LoVo (cell line): ENCODE data around the gene KTN1.

Source experiments
- DNase-seq: peaks from one replicate; pipeline ENCODE4 v3.0.0-alpha.2; 2016; ENCODE audit warnings: low spot score

Gene KTN1

DNA sequence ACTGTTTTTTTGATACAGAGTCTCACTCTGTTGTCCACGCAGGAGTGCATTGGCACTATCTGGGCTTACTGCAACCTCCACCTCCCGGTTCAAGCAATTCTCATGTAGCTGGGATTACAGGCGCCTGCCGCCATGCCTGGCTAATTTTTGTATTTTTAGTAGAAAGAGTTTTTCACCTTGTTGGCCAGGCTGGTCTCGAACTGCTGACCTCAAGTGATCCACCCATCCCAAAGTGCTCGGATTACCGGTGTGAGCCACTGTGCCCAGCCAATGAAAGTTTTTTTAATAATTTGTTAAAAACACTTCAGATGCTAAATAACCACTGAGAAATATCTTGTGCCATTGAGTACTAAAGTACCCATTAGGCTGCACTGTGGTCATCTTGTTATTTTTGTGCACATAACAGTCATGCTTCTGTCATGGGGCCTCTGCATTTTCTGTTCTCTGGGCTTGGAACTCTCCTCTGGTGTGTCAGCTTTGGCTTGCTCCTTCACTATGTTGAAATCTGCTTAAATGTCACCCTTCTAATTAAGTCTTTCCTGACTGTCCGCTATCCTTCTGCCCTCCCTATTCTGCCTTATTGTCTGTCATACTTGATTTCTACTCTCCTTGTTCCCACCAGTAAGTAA is 105.1 kb downstream of the KTN1 start:
- no peak for DNase-seq

- DNase-seq, result no peak
Observed at GRCh38 chr14:55686713-55687112, 106.7 kb downstream of the KTN1 start.

DNA sequence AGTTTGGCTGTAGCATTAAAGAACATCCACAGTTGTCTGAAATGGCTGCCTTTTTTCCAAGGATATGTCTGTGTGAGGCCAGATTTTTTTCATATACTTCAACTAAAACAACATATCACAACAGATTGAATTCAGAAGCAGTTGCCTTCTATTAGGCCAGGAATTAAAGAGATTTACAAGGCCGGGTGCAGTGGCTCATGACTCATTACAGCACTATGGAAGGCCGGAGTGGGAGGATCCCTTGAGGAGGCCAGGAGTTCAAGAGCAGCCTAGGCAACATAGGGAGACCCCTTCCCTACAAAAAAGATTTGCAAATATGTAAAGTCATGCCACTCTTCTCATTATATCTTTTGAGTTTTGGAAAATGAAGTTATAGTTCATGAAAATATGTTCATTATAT is 108.6 kb downstream of the KTN1 start:
- no peak for DNase-seq

DNA sequence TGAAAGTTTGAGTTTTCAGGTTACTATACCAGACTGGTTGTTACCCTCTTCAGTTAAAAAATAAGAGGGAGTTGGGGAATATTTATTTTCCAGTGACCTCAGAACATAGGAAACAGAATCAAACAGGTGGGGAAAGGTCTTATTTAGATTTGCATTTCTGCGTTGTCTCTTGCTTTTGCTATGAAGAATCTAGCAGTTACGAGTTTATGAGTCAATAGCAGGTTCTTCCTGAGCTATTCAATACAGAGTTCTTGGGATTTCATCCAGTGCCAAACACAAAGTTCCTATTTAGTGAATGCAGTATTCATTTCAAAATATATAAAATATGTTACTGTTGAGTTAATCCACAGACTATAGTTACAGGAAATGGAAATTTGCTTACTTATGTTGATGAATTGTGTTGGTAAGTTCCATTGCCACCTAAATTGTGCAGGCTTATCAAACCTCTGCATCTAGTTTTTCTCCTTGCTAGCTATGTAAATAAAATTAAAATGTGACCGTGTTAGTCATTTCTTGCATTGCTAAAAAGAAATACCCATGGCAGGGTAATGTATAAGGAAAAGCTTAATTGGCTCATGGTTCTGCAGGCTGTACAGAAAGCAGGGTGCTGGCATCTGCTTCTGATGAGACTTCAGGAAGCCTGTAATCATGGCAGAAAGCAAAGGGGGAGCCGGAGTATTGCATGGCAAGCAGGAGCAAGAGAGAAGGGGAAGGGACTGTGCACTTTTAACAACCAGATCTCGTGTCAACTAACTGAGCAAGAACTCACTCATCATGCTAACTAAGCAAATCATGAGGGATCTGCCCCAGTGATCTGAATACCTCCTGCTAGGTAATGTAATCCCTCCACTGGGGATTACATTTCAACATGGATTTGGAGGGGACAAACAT is 110.2 kb downstream of the KTN1 start:
- DNase-seq, result no peak

- no peak for DNase-seq
Observed at GRCh38 chr14:55691659-55692058, 111.7 kb downstream of the KTN1 start.

- DNase-seq, result no peak
Observed at GRCh38 chr14:55693904-55694303, 113.9 kb downstream of the KTN1 start.

- peak; percentile 28 for DNase-seq
Observed at GRCh38 chr14:55697414-55697861, 117.4 kb downstream of the KTN1 start.

- DNase-seq, result peak; percentile 34
Observed at GRCh38 chr14:55698051-55698450, 118.0 kb downstream of the KTN1 start.

DNA sequence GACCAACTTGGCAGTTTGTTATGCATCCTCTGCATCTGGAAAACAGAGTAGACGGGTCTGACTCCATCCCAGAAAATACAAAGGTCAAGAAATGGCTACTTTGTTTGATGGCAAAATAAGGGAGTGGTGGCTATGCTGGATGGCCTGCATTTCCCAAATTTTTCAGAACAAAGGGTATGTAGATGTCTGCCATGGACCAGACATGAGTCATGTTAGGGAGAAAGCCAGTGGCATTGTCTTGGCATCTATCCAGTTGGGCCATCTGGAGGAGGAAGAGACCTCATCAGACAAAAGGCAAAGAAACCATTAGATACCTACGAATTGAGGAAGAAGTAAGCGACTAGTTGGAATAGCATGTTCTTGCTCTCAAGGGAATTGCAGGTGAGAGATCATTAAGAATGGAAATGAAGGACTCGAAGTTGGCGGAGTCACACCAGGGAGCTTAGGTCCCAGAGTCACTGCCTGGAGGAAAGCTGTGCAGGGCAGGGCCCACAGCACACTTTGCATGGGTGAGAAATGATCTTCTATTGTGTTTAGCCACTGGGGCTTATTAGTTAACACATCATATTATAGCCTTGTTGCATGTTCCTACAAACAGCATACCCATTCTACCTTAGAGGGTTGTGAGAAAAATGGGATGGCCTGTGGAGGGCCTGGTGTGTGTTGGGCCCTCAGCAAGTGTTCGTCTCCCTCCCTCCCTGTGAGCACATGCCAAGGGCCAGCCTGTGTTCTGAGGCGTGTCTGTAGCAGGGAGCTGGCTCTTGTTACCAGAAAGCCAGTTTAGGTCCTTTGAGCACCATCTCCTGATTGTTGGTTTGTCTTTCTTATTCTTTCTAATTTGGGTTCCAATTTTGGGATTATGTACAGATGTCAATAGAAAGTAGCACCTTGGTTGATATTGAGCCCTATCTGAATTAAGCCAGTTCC is 119.4 kb downstream of the KTN1 start:
- DNase-seq, result peak; percentile 4

DNA sequence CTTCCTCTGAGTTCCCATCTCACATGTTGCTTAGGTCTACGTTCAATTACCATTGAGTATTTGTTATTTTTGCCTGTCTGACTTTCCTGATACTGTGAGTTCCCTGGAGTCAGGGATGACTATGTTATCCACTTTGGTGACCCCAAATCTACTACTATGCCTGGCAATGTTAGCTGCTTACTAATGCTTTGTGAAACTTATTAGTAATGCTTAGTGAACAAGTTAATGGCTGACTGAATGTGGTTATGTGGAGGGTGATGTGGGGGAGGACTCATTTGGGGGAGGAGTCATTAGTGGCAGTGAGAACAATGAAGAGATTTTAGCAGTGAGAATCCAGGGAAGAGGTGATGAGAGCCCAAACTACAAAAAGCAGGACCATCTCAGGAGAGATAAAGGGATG is 121.6 kb downstream of the KTN1 start:
- DNase-seq, result no peak

- DNase-seq, result no peak
Observed at GRCh38 chr14:55702511-55702910, 122.5 kb downstream of the KTN1 start.

DNA sequence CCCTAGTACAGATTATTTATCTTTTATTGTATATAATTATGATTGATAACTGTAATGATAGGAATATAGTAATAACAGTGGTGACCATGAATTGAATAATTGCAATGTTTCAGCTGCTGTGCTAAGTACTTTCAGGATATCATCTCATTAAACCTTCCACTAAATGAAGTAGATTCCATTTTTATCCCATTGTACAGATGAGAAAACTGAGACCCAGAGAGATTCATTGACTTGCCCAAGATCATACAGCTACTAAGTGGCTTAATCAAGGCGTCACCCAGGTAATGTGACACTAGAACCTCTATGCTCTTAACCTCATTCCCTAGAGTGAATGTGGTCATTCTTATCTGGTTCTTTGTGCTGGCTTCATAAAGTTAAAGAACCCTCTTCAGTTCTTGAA is 124.6 kb downstream of the KTN1 start:
- no peak for DNase-seq

- DNase-seq, result no peak
Observed at GRCh38 chr14:55705651-55706364, 125.8 kb downstream of the KTN1 start.

DNA sequence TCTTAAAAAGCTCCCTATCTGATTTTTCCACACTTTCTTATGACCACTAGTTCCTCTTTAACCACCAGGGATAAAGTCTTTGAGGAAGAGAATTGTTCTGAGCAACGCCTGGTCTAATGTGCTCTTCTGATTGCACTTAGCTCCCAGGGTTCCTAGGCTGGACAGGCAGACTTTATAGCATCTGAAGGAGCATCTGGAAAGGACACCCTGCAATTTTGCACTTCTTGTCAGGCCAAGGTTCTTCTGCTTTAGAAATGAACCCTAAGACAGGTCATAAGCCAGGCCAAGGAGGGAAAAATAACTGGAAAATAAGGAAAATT is 126.3 kb downstream of the KTN1 start:
- DNase-seq, result no peak

- no peak for DNase-seq
Observed at GRCh38 chr14:55706893-55707292, 126.9 kb downstream of the KTN1 start.

DNA sequence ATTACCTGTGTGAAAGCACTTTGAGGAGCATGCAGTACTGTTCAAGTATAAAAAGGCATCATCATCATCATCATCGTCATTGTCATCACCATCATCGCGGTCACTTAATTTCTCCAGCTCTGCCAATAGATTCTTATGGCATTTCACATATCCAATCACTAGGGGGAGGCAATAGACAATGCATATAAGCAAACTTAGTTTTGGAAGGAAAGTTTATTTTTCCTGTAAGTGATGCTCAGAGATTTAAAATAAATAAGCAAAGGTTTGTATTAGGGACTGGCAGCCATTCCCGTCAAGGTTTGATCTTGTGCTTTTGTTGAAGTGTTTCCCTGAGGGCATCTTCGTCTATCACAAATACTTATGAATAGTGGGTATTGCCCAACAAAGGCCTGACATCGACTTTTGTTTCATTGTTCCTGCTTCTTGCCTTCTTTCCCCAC is 127.4 kb downstream of the KTN1 start:
- DNase-seq, result peak; percentile 53

DNA sequence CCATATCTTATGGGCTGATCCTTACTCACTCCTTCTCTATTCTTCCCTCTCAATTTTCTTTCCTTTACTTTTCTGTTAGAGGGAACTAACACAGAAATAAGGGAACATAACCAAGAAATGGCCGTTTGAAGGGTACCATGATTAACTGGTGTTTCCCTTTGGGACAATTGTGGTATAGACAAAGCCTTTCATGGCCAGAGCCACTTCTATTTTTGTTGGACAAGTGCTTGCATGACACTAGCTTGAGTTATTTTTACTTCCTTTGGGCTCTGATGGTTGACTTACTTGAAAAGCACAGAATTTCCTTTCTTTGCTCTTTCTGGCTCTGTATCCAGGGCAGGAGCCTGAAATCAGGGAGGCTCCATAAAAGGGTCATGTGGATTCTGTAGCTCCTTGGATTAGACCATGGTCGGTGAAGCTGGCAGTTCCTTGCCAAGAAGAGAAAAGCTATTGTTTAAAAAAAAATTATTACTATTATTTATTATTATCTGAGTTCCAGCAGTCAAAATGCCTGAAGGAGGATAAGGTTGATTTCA is 130.6 kb downstream of the KTN1 start:
- DNase-seq, result no peak

- DNase-seq, result no peak
Observed at GRCh38 chr14:55711175-55711811, 131.3 kb downstream of the KTN1 start.

DNA sequence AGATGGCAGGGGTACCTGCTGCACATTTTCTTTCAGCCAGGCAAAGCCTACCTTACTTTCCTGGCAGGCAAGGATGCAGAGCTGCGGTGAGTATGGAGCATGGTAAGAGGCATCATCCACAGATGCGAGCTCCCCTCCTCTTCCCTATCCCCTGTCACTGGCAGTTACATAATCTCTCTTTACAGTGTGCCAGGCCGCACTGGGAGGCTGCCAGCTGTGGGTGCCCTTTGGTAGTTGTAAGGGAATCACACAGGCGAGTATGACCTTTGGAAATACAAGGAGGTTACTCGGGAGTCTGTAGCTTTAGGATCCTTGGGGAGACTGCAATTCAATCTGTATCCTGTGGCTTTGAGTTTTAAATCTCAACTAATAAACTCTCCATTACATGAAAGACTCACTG is 132.5 kb downstream of the KTN1 start:
- DNase-seq, result no peak

- DNase-seq, result no peak
Observed at GRCh38 chr14:55713486-55713885, 133.5 kb downstream of the KTN1 start.

GRCh38 chr14:55715889-55716288 is 135.9 kb downstream of the KTN1 start:
- no peak for DNase-seq
